Fibroblast of gingiva (primary cell): Measurements from ENCODE around the gene DOCK4.

Experiments used
- DNase-seq: peaks from one replicate; pipeline ENCODE4 v3.0.0-alpha.2; 2011; ENCODE audit warnings: low read depth

Gene DOCK4

GRCh38 chr7:112223310-112223709 lies 17.1 kb upstream of the DOCK4 start:
- DNase-seq, result no peak

GRCh38 chr7:112220877-112221434 lies 14.8 kb upstream of the DOCK4 start:
- no peak for DNase-seq

GRCh38 chr7:112215787-112216186 lies 9.6 kb upstream of the DOCK4 start:
- DNase-seq, result no peak

GRCh38 chr7:112214883-112215282 lies 8.7 kb upstream of the DOCK4 start:
- no peak for DNase-seq

GRCh38 chr7:112214268-112214667 lies 8.1 kb upstream of the DOCK4 start:
- DNase-seq, result no peak

- DNase-seq, result no peak
These were observed 7.5 kb upstream of the DOCK4 start for GRCh38 chr7:112213735-112214134.

GRCh38 chr7:112212571-112212970 lies 6.4 kb upstream of the DOCK4 start:
- DNase-seq, result no peak

- DNase-seq, result peak; percentile 69
These were observed 5.2 kb upstream of the DOCK4 start for GRCh38 chr7:112211348-112211907.

- DNase-seq, result no peak
These were observed 1.6 kb upstream of the DOCK4 start for GRCh38 chr7:112207765-112208164.

- DNase-seq, result no peak
These were observed 893 bp upstream of the DOCK4 start for GRCh38 chr7:112206991-112207592.

GRCh38 chr7:112205343-112206237 lies 609 bp downstream of the DOCK4 start:
- peak; percentile 86 for DNase-seq

- DNase-seq, result peak; percentile 6
These were observed 1.5 kb downstream of the DOCK4 start for GRCh38 chr7:112204499-112205342.

- DNase-seq, result no peak
These were observed 2.8 kb downstream of the DOCK4 start for GRCh38 chr7:112203365-112203739.

GRCh38 chr7:112202816-112203215 lies 3.4 kb downstream of the DOCK4 start:
- DNase-seq, result peak; percentile 8

GRCh38 chr7:112201839-112202238 lies 4.4 kb downstream of the DOCK4 start:
- no peak for DNase-seq

- peak; percentile 27 for DNase-seq
These were observed 4.8 kb downstream of the DOCK4 start for GRCh38 chr7:112201411-112201810.

- no peak for DNase-seq
These were observed 6.5 kb downstream of the DOCK4 start for GRCh38 chr7:112199672-112200071.

GRCh38 chr7:112199035-112199655 lies 7.1 kb downstream of the DOCK4 start:
- peak; percentile 77 for DNase-seq

- DNase-seq, result no peak
These were observed 8.9 kb downstream of the DOCK4 start for GRCh38 chr7:112197322-112197721.

- no peak for DNase-seq
These were observed 10.5 kb downstream of the DOCK4 start for GRCh38 chr7:112195717-112196116.

GRCh38 chr7:112193915-112194502 lies 12.2 kb downstream of the DOCK4 start:
- DNase-seq, result no peak
